NB4 (cell line): ENCODE data around the gene ENC1.

Source experiments
- CTCF ChIP-seq: IDR thresholded peaks from one replicate; pipeline ENCODE4 v1.5.1; 2012; ENCODE audit warnings: low read depth, low read length
- MYC ChIP-seq: IDR thresholded peaks from 2 replicates; pipeline ENCODE4 v1.6.1; 2011; ENCODE audit warnings: low read depth, low read length
- POLR2A ChIP-seq: IDR thresholded peaks from 2 replicates; pipeline ENCODE4 v1.6.1; 2011; ENCODE audit warnings: mild to moderate bottlenecking; ENCODE audit not compliant: insufficient read length; ENCODE audit errors: extremely low read depth

GRCh38 chr5:74665816-74666215 is 25.3 kb upstream of the ENC1 start:
- no peak for TF ChIP-seq CTCF
- no peak for TF ChIP-seq POLR2A
- TF ChIP-seq MYC, result no peak
